Keratinocyte (primary cell): ENCODE results near the gene TRIP4. TPM values are rescaled to one million over a fixed set of nuclear protein-coding genes. Genes with fewer than 3 reads are reported as not detected.

ENCODE experiments used
- DNase-seq: peaks from one replicate; pipeline ENCODE4 v3.0.0-alpha.2; 2011; ENCODE audit warnings: low read depth, missing footprints, low spot score
- FAIRE-seq: peaks from 2 replicates; lab custom pipeline; 2011; peaks lifted over from hg19 to GRCh38; lab: Jason Lieb, UNC
- H2AFZ ChIP-seq: 2 replicates; pipeline ENCODE4 v1.6.0; 2012; ENCODE audit warnings: low read length, control low read depth, inconsistent platforms; ENCODE audit not compliant: control insufficient read depth
- H3K27ac ChIP-seq: 2 replicates; pipeline ENCODE4 v1.5.1; 2011; ENCODE audit warnings: low read length; ENCODE audit not compliant: control insufficient read depth, insufficient read depth
- H3K27me3 ChIP-seq: 3 replicates; pipeline ENCODE4 v1.6.0; 2011; ENCODE audit warnings: low read length; ENCODE audit not compliant: control insufficient read depth, insufficient read depth; ENCODE audit errors: extremely low read depth
- H3K36me3 ChIP-seq, 2 experiments: 2 replicates in 1 of 2; 3 replicates in 1 of 2; pipeline ENCODE4 v1.5.1; 2011; ENCODE audit warnings: low read length in 2 of 2, mild to moderate bottlenecking in 1 of 2; ENCODE audit not compliant: control insufficient read depth in 2 of 2, insufficient read depth in 2 of 2; ENCODE audit errors: extremely low read depth in 1 of 2
- H3K4me1 ChIP-seq: 3 replicates; pipeline ENCODE4 v1.5.1; 2011; ENCODE audit warnings: low read length; ENCODE audit not compliant: control insufficient read depth, insufficient read depth; ENCODE audit errors: extremely low read depth
- H3K4me2 ChIP-seq: 3 replicates; pipeline ENCODE4 v1.6.0; 2011; ENCODE audit warnings: low read depth, low read length; ENCODE audit not compliant: control insufficient read depth, insufficient read depth; ENCODE audit errors: extremely low read depth
- H3K4me3 ChIP-seq, 3 experiments: fragments of 200-600 bp in 1 of 3; sonication (generic) in 1 of 3; 2 replicates in 2 of 3; 3 replicates in 1 of 3; pipeline ENCODE4 v1.5.1; 2011 to 2016; ENCODE audit warnings: low read length in 3 of 3, mild to moderate bottlenecking in 3 of 3, control low read depth in 2 of 3, inconsistent platforms in 1 of 3, low read depth in 1 of 3, mixed read lengths in 1 of 3, mixed run types in 1 of 3, moderate library complexity in 1 of 3; ENCODE audit not compliant: control insufficient read depth in 2 of 3, insufficient read depth in 2 of 3; ENCODE audit errors: extremely low read depth in 1 of 3
- H3K79me2 ChIP-seq: 2 replicates; pipeline ENCODE4 v1.6.0; 2012; ENCODE audit warnings: low read length; ENCODE audit not compliant: control insufficient read depth, insufficient read depth
- H3K9ac ChIP-seq: 3 replicates; pipeline ENCODE4 v1.6.0; 2011; ENCODE audit warnings: low read length; ENCODE audit not compliant: control insufficient read depth, insufficient read depth; ENCODE audit errors: extremely low read depth
- H3K9me1 ChIP-seq: 3 replicates; pipeline ENCODE4 v1.6.0; 2011; ENCODE audit warnings: low read length; ENCODE audit not compliant: control insufficient read depth, insufficient read depth; ENCODE audit errors: extremely low read depth
- H3K9me3 ChIP-seq: 2 replicates; pipeline ENCODE4 v1.5.1; 2012; ENCODE audit warnings: low read depth, low read length; ENCODE audit not compliant: control insufficient read depth
- H4K20me1 ChIP-seq: 3 replicates; pipeline ENCODE4 v1.6.0; 2011; ENCODE audit warnings: low read length; ENCODE audit not compliant: control insufficient read depth, insufficient read depth; ENCODE audit errors: extremely low read depth
- CTCF ChIP-seq, 3 experiments: IDR thresholded peaks in 1 of 3; conservative IDR thresholded peaks in 1 of 3; optimal IDR thresholded peaks in 1 of 3; 2 replicates in 2 of 3; 3 replicates in 1 of 3; pipeline versions ENCODE3 to v1.5.1; 2011; ENCODE audit warnings: low read length in 3 of 3, mild to moderate bottlenecking in 3 of 3, moderate library complexity in 2 of 3, control low read depth in 1 of 3, inconsistent platforms in 1 of 3; ENCODE audit not compliant: insufficient read depth in 2 of 3; ENCODE audit errors: extremely low read depth in 1 of 3
- EZH2 ChIP-seq: IDR thresholded peaks from one replicate; pipeline ENCODE4 v1.6.1; 2012; ENCODE audit warnings: inconsistent platforms, mild to moderate bottlenecking, low read length, moderate library complexity
- dilution Hi-C: fragments of 300-500 bp; cut with MboI; formaldehyde crosslinking; loops from one replicate; pipeline ENCODE4 v1.7.0; 2020; ENCODE audit warnings: low sequenced_read_pairs; ENCODE audit not compliant: extremely low pct_ligation_motif_present
- polyA plus RNA-seq, 5 experiments: library from polyadenylated mRNA; depleted of rRNA in 3 of 5; stranded (reverse) in 3 of 5; stranded (forward) in 1 of 5; unstranded in 1 of 5; fragments of >200 nt; gene quantifications; 1 replicate in 1 of 5; 2 replicates in 3 of 5; 3 replicates in 1 of 5; pipeline versions ENCODE4 v1.2.1 to v1.2.3, GENCODE V29; 2011 to 2012; ENCODE audit warnings: missing spikeins in 2 of 5, low read depth in 1 of 5, low replicate concordance in 1 of 5

The TRIP4 gene
- polyA plus RNA-seq, 1 donor (not counting 4 experiments of a cell fraction or from before 2014, with no cell fraction given) = 31.5 TPM

DNA sequence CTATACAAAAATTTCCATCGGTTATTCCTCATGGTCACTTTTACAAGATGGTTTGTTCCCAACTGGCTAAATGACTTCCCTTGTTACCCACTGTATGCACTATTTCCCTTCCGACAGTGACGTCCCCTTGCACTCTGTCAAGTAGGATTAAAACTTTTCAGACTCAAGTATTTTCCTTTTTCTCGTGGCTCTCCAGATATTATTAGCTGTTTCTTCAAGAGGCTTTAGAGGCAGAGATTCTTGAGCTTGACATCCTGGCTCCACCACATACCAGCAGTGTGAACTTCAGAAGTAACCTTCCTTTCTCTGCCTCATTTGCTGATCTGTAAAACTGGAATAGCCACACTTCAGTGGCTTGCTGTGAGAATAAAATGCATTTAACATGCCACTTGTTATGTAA, 45.7 kb upstream of the TRIP4 start:
- peaks cover 5% of the 10 kb centered on the region for H4K20me1 ChIP-seq
- DNase-seq (no peak), FAIRE-seq (no peak)
- H3K4me3 ChIP-seq = no peak overlapping the region
- no peak overlapping the region for H3K9ac ChIP-seq
- H3K36me3 ChIP-seq = peaks cover 1 to 13% of the 10 kb centered on the region in 2 experiments
- no peak overlapping the region for H3K27ac ChIP-seq
- peaks cover 88% of the 10 kb centered on the region for H3K79me2 ChIP-seq
- no peaks in the 10 kb centered on the region for H3K9me3 ChIP-seq
- H3K27me3 ChIP-seq = no peaks in the 10 kb centered on the region
- dilution Hi-C loops = no loop called here
- no peak overlapping the region for H2AFZ ChIP-seq
- peaks cover 16% of the 10 kb centered on the region for H3K4me1 ChIP-seq
- TF ChIP-seq EZH2 = no peak
- no peak for TF ChIP-seq CTCF (optimal IDR thresholded peaks at IDR 0.05 in 1 of 3, IDR thresholded peaks at IDR 0.05 in 1 of 3, conservative IDR thresholded peaks at IDR 0.05 in 1 of 3; ENCODE audit: extremely low read depth in 1 of 3, insufficient read depth in 2 of 3, low read length in 3 of 3)
- H3K4me2 ChIP-seq = no peak overlapping the region
- no peaks in the 10 kb centered on the region for H3K9me1 ChIP-seq

DNA sequence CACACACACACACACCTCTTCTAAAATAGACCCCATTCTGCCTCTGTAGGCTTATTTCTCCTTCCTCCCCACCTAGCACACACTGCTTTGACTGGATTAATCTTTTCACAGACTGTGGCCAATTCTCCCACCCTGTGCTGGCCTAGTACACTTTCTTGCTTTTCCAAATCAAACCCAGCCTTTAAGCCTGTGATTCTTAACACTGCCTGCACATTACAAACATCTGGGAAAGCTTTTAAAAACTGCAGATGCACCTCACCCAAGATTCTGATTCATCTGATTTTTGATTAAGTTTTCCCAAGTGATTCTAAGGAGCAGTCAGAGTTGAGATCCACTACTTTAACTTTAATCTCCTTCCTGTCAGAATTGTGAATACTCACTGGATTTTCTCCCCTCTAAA, 44.4 kb upstream of the TRIP4 start:
- dilution Hi-C loops = no loop called here
- Histone ChIP-seq H3K4me2 (no peak overlapping the region), H3K9ac (no peak overlapping the region), H3K27ac (no peak overlapping the region), H3K9me3 (no peaks in the 10 kb centered on the region), H3K4me1 (peaks cover 16% of the 10 kb centered on the region), H2AFZ (no peak overlapping the region), H4K20me1 (peaks cover 5% of the 10 kb centered on the region), H3K27me3 (no peaks in the 10 kb centered on the region), H3K79me2 (peaks cover 91% of the 10 kb centered on the region), H3K36me3 (peaks cover 1 to 13% of the 10 kb centered on the region in 2 experiments), H3K4me3 (no peak overlapping the region), H3K9me1 (no peaks in the 10 kb centered on the region)
- DNase-seq (no peak), FAIRE-seq (no peak)
- TF ChIP-seq CTCF (optimal IDR thresholded peaks at IDR 0.05 in 1 of 3, IDR thresholded peaks at IDR 0.05 in 1 of 3, conservative IDR thresholded peaks at IDR 0.05 in 1 of 3; ENCODE audit: extremely low read depth in 1 of 3, insufficient read depth in 2 of 3, low read length in 3 of 3) = no peak
- no peak for TF ChIP-seq EZH2
